ENCODE data around the gene SEMA3F.

Gene SEMA3F

DNA sequence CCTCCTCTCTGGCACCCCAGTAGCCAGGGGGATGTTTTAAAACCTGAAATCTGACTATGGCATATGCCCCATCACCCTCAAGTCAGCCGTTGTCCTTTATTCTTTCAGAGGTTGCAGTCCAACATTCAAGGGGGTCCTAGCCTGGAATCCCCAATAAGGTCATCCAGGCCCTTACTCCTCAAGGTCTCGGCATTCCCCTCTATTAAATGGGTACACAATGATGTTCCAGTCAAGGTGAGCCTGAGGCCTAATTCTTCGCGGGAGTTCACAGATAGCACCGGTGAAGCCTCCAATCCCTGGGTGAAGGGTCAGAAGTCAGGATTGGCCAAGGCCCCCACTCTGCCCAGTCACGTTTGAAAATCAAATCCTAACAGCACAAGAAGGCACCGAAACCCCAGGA lies 8.1 kb upstream of the SEMA3F start:
- DNase-seq (ENCODE audit: low read depth, low spot score) = no peak
- TF ChIP-seq, protein P1, sequence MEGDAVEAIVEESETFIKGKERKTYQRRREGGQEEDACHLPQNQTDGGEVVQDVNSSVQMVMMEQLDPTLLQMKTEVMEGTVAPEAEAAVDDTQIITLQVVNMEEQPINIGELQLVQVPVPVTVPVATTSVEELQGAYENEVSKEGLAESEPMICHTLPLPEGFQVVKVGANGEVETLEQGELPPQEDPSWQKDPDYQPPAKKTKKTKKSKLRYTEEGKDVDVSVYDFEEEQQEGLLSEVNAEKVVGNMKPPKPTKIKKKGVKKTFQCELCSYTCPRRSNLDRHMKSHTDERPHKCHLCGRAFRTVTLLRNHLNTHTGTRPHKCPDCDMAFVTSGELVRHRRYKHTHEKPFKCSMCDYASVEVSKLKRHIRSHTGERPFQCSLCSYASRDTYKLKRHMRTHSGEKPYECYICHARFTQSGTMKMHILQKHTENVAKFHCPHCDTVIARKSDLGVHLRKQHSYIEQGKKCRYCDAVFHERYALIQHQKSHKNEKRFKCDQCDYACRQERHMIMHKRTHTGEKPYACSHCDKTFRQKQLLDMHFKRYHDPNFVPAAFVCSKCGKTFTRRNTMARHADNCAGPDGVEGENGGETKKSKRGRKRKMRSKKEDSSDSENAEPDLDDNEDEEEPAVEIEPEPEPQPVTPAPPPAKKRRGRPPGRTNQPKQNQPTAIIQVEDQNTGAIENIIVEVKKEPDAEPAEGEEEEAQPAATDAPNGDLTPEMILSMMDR (IDR thresholded peaks at IDR 0.05; ENCODE audit: low read depth, low read length) = no peak
- in situ Hi-C loops (cut with HindIII; ENCODE audit: low sequenced_read_pairs) = no loop called here
- no peak overlapping the region for H3K4me3 ChIP-seq (ENCODE audit: low read depth, low read length)

DNA sequence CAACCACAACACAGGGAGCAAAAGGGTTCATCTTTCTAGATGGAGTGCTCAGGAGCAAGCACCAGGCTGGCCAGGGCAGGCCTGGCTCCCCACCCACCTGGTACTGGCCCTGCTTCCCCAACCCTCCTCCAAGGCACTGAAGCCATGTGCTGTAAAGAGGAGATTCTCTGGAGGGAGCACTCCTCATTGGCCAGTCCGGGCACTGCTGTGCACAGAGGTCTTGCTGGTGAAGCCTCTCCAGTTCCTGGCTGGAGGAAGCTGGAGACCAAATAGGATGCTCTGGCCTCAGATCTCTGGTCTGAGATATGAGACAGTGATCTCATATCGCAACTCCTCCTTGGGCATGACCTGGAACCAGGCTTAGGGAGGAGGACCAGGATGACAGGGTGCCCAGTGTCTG lies 7.7 kb upstream of the SEMA3F start:
- DNase-seq (ENCODE audit: low read depth, low spot score) = no peak
- TF ChIP-seq, protein P1 (IDR thresholded peaks at IDR 0.05; ENCODE audit: low read depth, low read length) = no peak
- in situ Hi-C loops (cut with HindIII; ENCODE audit: low sequenced_read_pairs) = no loop called here
- H3K4me3 ChIP-seq (ENCODE audit: low read depth, low read length) = no peak overlapping the region

DNA sequence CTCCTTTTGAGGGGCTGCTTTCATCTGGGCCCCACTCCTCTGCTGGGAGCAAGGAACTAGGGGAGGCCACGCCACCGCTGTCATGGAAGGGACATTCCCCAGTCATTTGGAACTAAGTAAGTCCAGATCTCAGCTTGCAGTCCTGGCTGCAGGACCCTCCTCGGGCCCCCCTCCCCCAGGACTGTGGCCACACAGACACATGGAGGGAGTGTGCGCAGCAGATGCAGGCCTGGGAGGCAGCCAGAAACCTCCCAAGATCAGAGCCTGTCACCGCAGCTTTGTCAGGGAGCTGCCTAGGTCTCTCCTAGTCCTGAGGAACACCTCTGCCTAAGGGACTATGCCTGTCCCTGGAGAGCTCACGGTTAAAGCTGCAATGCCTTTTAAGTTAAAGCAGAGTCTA lies 7.3 kb upstream of the SEMA3F start:
- in situ Hi-C loops (cut with HindIII; ENCODE audit: low sequenced_read_pairs) = no loop called here
- DNase-seq (ENCODE audit: low read depth, low spot score) = no peak
- TF ChIP-seq, protein P1 (IDR thresholded peaks at IDR 0.05; ENCODE audit: low read depth, low read length) = no peak
- no peak overlapping the region for H3K4me3 ChIP-seq (ENCODE audit: low read depth, low read length)

DNA sequence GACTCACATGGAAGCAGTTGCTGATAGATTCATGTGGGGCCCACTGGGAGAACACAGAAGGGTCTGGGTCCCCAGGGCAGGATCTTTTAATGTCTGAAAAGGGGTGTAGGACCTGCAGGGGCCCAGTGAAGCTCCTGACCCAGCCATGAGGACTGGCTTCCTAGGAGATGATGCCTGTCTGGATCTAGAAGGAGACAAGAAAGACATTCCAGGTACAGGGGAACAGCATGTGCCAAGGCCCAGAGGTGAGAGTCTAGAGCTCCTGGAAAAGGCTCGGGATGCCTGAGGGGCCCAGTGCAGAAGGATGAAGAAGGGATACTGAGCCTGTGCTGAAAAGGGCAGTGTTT lies 4.7 kb upstream of the SEMA3F start:
- DNase-seq (ENCODE audit: low read depth, low spot score) = no peak
- TF ChIP-seq, protein P1 (IDR thresholded peaks at IDR 0.05; ENCODE audit: low read depth, low read length) = no peak
- in situ Hi-C loops (cut with HindIII; ENCODE audit: low sequenced_read_pairs) = no loop called here
- H3K4me3 ChIP-seq (ENCODE audit: low read depth, low read length) = no peak overlapping the region

DNA sequence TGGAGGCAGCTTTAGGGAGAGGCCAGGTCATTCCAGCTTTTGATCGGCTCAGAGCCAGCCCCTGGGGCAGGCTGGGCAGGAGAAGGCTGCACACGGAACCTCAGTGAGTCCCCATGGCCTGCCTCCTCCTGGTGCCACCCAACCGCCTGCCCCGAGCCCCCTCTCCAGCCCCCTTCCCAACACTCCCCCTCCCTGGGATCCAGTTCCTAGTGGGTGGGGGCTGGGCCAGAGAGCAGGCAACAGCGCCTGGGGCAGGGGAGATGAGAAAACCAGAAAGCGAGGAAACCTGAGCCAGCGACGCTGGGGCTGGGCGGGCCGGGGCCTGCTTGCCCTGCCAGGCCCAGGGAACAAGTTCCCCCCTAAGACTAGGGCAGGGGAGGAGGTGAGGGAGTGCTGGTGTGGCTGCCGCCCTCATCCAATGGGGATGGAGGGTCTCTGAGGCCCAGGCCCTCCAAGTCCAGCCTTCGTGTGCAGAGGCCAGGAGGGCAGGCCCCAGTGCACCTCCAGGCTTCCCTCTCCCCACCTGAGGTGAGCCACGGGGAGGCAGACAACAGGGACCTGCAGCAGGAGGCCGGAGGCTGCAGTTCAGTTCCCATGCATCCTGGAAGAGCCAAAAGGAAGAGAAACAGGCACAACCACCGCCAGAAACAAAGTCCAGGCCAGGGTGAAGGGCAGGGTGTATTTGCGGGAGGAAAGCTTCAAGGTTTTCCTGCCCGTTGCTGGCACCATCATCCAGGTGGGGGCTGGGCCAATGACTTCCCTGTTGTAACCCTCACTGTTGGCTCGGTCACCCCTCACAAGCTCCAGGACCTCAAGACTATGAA lies 4.0 kb upstream of the SEMA3F start:
- no peak for DNase-seq (ENCODE audit: low read depth, low spot score)
- in situ Hi-C loops (cut with HindIII; ENCODE audit: low sequenced_read_pairs) = no loop called here
- no peak overlapping the region for H3K4me3 ChIP-seq (ENCODE audit: low read depth, low read length)
- TF ChIP-seq, protein P1 (IDR thresholded peaks at IDR 0.05; ENCODE audit: low read depth, low read length) = no peak

DNA sequence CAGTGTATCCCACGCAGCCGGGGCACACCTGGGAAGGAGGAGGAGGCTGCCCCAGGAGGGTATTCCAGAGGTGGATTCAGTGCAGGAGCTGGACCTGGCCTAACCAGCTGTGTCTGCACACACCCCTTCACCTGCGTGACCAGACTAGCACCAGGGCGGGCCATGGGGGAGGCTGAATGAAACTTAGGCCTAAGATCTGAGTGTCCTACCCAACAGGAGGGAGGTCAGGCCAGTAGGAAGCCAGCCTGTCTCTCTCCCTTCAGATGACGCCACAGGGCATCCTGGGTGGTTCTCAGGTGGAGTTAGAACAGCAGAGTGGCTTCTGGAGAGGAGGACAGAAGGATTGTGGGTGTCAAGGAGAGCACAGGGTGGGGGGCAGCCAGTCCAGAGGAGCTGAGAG lies 3.4 kb upstream of the SEMA3F start:
- DNase-seq (ENCODE audit: low read depth, low spot score) = no peak
- TF ChIP-seq, protein P1 (IDR thresholded peaks at IDR 0.05; ENCODE audit: low read depth, low read length) = no peak
- no peak overlapping the region for H3K4me3 ChIP-seq (ENCODE audit: low read depth, low read length)
- in situ Hi-C loops (cut with HindIII; ENCODE audit: low sequenced_read_pairs) = no loop called here

All from astrocyte of the spinal cord (primary cell).